Calu3 (cell line): ENCODE results near the gene ANAPC4. TPM values are rescaled to one million over a fixed set of nuclear protein-coding genes. Genes with fewer than 3 reads are reported as not detected.

Experiments used
- BruUV-seq: library from RNA; stranded (reverse); fragments of 400-500 nt; replicated peaks from 2 replicates; lab custom pipeline; 2021; lab: Mats Ljungman, UMichigan
- CTCF ChIA-PET: fragments of 300-600 bp; sonication (Branson Sonifier 250); formaldehyde crosslinking; loops from one replicate; lab custom pipeline; 2022; ENCODE audit warnings: antibody characterized with exemption; lab: Charles Lee
- DNase-seq: peaks from one replicate; pipeline ENCODE4 v3.0.0; 2022
- H3K27ac Mint-ChIP-seq: one replicate; pipeline ENCODE4 v1.8.0; 2022; ENCODE audit warnings: mixed read lengths; ENCODE audit not compliant: unreplicated experiment
- H3K27me3 Mint-ChIP-seq: one replicate; pipeline ENCODE4 v1.8.0; 2022; ENCODE audit warnings: mixed read lengths; ENCODE audit not compliant: unreplicated experiment
- H3K36me3 Mint-ChIP-seq: one replicate; pipeline ENCODE4 v1.8.0; 2022; ENCODE audit warnings: mild to moderate bottlenecking, moderate library complexity, mixed read lengths; ENCODE audit not compliant: insufficient read depth, unreplicated experiment
- H3K4me1 Mint-ChIP-seq: one replicate; pipeline ENCODE4 v1.8.0; 2022; ENCODE audit warnings: mild to moderate bottlenecking, low read depth, mixed read lengths; ENCODE audit not compliant: unreplicated experiment
- H3K4me3 Mint-ChIP-seq: one replicate; pipeline ENCODE4 v1.8.0; 2022; ENCODE audit warnings: mild to moderate bottlenecking, low read depth, moderate library complexity, mixed read lengths; ENCODE audit not compliant: unreplicated experiment
- H3K9me3 Mint-ChIP-seq: one replicate; pipeline ENCODE4 v1.8.0; 2022; ENCODE audit warnings: low read depth, mixed read lengths; ENCODE audit not compliant: unreplicated experiment
- intact Hi-C: fragments of 100-400 bp; cut with micrococcal nuclease; formaldehyde crosslinking; loops from one replicate; pipeline ENCODE4 v1.10.0; 2022; ENCODE audit not compliant: unreplicated experiment
- total RNA-seq: library from RNA; stranded (reverse); gene quantifications from 2 replicates; pipeline ENCODE4 v1.2.3, GENCODE V29; 2022
- TF ChIP-seq, protein P1 (sequence below): fragments of 200-600 bp; IDR thresholded peaks from one replicate; pipeline ENCODE4 v1.8.0; 2022; ENCODE audit warnings: antibody characterized with exemption; ENCODE audit not compliant: unreplicated experiment

The ANAPC4 gene
- total RNA-seq, 1 experiment from 2014 or later, result 23.2 TPM

DNA sequence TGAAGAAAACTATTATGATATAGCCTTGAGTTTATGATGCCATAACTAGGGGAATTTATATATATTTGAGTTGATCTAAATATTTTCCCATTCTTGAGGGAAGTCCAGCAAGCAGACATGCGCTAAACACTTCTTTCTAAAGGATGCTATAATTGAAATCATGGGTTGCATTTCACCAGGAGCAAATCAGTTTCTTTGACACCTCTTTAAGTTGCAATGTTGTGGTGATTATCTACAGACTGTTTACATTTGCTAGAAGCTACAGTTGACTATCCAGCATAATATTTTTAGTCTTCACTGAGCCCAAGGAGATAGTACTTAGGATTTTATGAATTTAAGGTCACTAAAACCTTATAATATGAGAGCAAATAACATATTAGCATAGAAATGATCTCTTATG lies 43.9 kb downstream of the ANAPC4 start:
- BruUV-seq, result no TSS peak
- CTCF ChIA-PET, result no interaction called here
- no peaks in the 10 kb centered on the region for H3K9me3 Mint-ChIP-seq

DNA sequence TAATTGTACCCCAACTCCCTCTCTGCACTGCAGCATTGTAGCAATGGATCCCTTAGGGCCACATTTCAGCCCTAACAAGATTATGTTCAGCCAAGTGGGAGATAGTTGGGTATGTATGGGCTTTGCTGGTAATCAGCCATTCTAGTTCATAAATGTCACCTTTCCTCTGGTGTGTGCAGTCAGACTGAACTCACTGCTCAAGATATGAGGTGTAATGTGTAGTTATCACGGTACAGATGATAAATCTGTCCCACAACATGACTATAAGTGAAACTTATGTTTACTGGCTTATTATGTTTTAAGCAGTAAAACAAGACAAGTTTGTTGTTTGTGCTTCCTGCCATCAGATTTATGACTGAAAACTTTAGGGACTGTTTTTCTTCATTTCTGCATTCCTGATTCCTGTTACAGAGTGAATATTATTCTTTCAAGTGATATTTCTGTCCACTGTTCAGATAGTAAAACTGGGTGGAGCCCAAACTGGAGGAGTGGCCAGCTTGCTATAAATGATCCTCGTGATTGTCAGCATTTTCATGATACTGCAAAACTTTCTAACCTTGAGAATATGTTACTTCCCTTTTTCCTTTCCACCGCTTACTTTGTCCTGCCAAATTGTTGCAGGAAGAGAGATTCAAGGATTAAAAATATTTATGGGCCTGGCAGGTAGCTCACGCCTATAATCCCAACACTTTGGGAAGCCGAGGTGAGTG lies 44.9 kb downstream of the ANAPC4 start:
- H3K27me3 Mint-ChIP-seq, result no peaks in the 10 kb centered on the region

More for the DNA sequence above, 43.9 kb downstream of the ANAPC4 start:
- no peak overlapping the region for H3K27ac Mint-ChIP-seq
- H3K4me1 Mint-ChIP-seq, result no peaks in the 10 kb centered on the region
- intact Hi-C loops, result no loop called here
- H3K36me3 Mint-ChIP-seq, result peaks cover 5% of the 10 kb centered on the region
- H3K27me3 Mint-ChIP-seq, result no peaks in the 10 kb centered on the region
- TF ChIP-seq, protein P1, sequence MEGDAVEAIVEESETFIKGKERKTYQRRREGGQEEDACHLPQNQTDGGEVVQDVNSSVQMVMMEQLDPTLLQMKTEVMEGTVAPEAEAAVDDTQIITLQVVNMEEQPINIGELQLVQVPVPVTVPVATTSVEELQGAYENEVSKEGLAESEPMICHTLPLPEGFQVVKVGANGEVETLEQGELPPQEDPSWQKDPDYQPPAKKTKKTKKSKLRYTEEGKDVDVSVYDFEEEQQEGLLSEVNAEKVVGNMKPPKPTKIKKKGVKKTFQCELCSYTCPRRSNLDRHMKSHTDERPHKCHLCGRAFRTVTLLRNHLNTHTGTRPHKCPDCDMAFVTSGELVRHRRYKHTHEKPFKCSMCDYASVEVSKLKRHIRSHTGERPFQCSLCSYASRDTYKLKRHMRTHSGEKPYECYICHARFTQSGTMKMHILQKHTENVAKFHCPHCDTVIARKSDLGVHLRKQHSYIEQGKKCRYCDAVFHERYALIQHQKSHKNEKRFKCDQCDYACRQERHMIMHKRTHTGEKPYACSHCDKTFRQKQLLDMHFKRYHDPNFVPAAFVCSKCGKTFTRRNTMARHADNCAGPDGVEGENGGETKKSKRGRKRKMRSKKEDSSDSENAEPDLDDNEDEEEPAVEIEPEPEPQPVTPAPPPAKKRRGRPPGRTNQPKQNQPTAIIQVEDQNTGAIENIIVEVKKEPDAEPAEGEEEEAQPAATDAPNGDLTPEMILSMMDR, result no peak
- no peak overlapping the region for H3K4me3 Mint-ChIP-seq
- no peak for DNase-seq

DNA sequence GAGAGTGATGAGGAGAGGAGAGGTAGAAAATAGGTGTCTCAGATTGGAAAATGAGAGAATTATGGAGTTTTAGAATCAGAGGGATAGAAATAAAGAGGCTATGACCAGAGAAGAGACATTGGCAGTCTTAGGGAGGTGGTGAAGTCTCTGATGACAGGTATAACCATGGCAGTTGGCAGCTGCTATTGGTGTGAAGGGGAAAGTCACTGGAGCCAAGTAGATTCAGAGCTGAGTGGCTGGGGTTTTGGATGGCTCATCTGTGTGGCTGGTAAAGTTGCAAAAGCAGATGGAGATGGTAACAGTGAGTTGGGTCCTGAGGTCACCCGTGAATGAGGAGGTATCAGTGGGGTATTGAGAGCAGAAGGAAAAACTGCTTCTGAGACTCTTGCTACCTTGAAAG lies 46.5 kb downstream of the ANAPC4 start:
- Mint-ChIP-seq H3K27ac (no peak overlapping the region), H3K4me1 (no peaks in the 10 kb centered on the region), H3K4me3 (no peak overlapping the region), H3K9me3 (no peaks in the 10 kb centered on the region), H3K36me3 (no peaks in the 10 kb centered on the region), H3K27me3 (no peaks in the 10 kb centered on the region)
- no peak for DNase-seq
- TF ChIP-seq, protein P1, result no peak
- no TSS peak for BruUV-seq
- intact Hi-C loops, result no loop called here
- CTCF ChIA-PET, result no interaction called here

More for the DNA sequence above, 44.9 kb downstream of the ANAPC4 start:
- no peak overlapping the region for H3K4me3 Mint-ChIP-seq
- H3K36me3 Mint-ChIP-seq, result peaks cover under 1% of the 10 kb centered on the region
- DNase-seq, result no peak
- CTCF ChIA-PET, result no interaction called here
- H3K4me1 Mint-ChIP-seq, result no peaks in the 10 kb centered on the region
- BruUV-seq, result no TSS peak
- no peak overlapping the region for H3K27ac Mint-ChIP-seq
- no peaks in the 10 kb centered on the region for H3K9me3 Mint-ChIP-seq
- intact Hi-C loops, result no loop called here
- TF ChIP-seq, protein P1, result no peak

DNA sequence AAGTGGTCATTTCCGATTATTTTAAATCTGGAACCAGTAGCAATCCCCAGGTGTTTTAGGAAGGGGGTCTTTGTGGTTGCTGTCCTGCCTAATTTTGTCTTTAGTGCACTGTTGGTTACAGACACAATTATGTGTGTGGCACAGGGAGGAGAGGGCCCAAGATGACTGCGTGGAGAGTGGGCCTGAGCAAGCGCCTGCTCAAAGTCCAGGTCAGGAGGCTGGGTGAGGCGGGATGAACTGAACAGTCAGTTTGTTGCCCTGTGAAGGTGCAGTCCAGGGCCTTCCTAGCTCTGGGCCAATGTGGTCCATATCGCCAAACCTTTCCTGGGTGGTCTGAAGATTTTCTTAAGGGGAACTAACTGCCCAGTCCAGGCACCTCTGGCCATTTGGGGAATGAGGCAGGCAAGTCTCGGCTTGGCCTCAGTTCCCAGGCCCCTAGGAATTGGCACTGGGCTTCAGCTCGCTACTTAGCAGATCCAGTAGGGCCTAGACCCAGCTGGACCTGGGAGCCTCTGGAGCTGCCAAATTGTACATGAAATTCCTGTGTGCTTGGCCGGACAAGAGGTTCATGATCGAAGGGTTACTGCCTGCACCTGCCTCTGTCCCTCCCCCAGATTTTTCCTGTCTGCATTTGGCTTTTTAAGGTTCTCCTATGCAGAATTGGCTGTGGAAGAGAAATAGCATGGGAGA lies 47.6 kb downstream of the ANAPC4 start:
- TF ChIP-seq, protein P1, result no peak
- Mint-ChIP-seq H3K27ac (no peak overlapping the region), H3K27me3 (no peaks in the 10 kb centered on the region), H3K4me3 (no peak overlapping the region), H3K9me3 (no peaks in the 10 kb centered on the region), H3K4me1 (no peaks in the 10 kb centered on the region), H3K36me3 (no peaks in the 10 kb centered on the region)
- CTCF ChIA-PET, result no interaction called here
- no peak for DNase-seq
- intact Hi-C loops, result no loop called here
- no TSS peak for BruUV-seq
